ENCODE data around the gene DNM3.

Gene DNM3

DNA sequence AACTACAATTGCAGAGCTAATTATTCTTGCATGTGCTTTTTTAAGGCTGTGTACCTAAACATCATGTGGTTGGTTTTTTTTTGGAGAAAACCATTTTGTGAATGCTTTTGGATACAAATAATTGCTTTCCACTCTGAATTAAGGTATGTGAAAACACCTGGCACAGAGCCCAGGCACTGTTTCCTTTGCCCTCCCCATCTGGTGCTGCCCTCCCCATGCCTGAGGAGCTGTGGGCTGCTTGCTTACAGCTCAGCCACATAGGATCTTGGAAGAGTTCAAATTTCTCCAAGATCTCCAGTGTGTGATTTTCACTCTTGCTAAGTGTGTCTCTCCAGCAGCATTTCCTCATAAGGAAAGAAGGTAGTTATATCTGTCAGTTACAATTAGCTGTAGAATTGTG is 27.8 kb downstream of the DNM3 start:
- DNase-seq (ENCODE audit: low read depth) = no peak

DNA sequence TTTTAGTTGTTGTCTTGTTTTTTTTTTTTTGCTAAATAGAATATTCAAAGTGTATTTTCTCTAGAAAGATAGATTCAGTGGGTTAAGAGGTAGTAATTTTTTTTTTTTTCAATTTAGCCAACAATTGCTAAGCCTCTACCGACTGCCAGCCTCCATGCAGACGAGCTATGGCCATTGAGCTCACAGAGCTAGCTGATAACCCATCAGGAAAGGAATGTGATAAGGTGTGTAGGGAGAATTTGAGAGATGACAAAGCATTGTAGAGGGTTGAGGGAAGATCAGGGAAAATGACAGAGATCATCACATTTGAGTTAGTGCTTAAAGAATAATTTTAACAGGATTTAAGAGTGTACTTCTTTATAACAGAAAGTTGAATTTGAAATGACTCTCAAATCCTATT is 30.6 kb downstream of the DNM3 start:
- no peak for DNase-seq (ENCODE audit: low read depth)

DNA sequence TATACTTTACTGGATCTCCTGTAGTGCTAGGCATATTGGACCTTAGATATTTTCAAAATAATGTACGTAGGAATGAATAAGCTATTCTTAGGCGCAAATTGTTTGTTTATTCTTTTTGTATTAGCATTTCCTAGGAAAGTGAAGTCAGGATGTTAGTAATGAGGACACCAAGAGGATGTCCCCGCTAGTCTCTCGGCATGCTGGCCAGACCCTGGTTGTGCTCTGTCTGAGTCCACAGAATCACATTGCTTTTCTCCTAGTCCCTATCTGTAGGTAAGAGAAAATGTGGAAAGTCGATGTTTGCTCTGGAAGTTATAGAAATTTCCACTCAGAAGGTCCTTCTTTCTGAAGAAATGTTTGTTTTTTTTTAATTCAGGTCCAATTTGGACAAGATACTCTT is 31.1 kb downstream of the DNM3 start:
- no peak for DNase-seq (ENCODE audit: low read depth)

DNA sequence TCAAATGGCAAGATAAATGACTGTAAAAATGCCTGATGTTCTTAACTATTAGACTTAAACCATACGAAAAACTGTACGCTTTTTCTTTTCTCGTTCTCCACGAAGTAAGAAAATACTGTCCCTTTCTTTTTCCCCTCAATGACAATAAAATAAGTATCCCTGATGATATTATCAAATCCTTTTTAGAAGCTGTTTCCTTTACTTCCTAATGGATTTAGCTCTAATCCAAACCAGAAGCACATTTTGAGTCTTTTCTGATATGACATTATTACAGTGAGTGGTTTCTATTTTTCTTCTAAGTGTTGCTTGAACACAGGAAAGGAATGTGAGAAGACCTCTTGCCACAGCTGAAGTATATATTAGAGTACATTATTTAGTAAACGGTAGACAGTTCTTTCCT is 32.4 kb downstream of the DNM3 start:
- DNase-seq (ENCODE audit: low read depth) = no peak

DNA sequence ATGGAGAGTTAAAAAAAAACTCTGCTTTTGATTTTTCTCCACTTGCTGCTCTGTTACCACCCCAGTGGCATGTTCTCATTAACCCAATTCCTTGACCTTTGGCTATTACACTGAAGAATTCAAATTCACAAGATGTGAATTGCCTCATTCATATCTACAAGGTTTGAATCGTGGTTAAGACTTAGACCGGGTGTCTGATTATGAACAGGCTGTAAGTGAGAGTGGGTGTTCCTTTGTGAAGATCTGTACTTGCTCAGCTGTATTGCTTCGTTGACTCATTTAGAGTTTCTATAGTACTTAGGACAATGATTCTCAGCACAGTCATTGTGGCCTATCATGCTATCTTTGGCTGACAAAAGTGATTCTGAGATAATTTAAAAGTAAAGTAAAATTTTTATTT is 36.4 kb downstream of the DNM3 start:
- DNase-seq (ENCODE audit: low read depth) = no peak

DNA sequence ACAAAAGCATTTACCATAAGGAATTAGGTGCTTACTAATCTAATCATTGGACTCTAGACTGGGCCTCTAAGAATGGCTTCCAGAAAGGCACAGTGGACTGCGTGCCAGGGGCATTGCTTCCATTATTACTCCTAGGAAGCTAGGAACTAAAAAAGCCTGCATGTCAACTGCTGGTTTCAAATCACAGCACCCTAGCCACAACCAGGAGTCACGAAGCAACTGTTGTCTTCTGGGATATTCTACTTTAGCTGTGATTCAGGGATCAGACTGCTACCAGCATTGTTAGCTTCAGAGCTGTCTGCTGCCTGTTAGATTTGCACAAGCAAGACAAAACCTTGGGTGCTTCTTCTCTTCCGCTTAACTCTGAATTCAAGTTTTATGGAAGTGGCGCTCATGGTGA is 38.3 kb downstream of the DNM3 start:
- DNase-seq (ENCODE audit: low read depth) = no peak

DNA sequence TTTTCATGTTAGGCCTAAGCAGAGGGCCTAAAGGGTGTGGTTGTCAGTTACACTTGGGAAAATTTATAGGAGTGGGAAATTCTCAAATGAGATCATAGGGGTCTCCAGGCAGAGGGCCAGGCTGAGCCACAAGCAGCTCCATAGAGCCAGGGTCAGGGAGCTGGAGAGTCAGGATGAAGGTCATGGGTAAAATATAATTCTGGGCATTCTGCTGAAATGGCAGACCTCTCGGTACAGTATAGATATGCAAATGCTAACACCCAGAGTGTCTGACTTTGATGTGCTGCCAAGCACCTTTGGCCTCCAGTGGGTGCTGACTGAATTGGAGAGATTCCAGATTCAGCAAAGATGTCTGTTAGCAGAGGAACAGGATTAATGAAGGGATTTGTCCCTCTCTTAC is 40.1 kb downstream of the DNM3 start:
- DNase-seq (ENCODE audit: low read depth) = no peak

DNA sequence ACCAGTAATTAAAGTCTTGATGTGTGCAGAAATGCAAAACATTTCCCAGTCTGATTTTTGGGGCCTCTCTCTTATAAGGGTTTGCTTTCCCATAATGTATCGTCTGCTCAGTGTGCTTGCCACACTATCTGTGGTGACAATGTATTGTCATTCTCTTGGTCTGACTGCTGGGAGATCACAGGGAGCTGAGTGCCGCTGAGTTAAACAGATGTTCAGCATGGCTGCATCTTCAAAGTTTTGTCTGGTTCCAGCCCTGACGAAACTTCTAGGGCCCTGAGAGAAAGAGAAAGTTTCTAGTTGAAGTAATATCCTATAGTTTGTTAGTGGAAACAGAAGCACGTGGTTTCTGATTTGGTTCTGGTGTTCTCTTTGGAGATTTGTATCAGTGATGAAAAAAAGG is 42.6 kb downstream of the DNM3 start:
- no peak for DNase-seq (ENCODE audit: low read depth)

DNA sequence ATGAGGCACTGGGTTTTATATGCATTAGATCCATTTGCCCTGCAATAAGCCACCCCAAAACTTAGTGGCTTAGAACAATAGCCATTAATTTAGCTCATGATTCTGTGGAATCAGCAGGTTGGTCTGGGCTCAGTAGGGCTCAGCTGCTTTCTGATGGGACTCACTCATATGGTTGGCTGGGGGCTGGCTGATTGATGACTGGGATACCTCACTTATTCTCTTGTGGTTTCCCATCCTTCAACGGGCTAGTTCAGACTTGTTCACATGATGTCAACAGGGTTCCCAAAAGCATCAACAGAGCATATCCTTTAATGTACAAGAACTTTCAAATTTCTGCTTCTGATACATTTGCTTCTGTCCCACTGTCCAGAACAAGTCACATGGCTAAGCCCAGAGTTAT is 43.2 kb downstream of the DNM3 start:
- no peak for DNase-seq (ENCODE audit: low read depth)

DNA sequence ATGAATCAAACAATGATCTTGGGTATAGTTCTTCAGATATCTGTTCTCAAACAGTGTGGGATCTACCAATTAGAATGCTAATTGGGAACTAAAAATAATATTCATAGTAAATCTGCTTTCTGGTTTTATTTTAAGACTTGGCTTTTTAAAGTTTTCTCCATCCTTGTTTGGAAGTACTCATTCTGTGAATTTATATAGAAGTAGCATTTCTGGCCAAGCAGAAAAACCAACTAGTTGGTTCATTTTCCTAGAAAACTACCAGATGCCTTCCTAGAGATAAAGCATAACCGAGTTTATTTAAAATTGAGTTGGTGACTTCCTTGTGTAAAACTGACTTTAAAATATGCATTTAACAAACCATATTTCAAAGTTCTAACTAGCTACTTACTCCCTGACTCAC is 48.8 kb downstream of the DNM3 start:
- no peak for DNase-seq (ENCODE audit: low read depth)

DNA sequence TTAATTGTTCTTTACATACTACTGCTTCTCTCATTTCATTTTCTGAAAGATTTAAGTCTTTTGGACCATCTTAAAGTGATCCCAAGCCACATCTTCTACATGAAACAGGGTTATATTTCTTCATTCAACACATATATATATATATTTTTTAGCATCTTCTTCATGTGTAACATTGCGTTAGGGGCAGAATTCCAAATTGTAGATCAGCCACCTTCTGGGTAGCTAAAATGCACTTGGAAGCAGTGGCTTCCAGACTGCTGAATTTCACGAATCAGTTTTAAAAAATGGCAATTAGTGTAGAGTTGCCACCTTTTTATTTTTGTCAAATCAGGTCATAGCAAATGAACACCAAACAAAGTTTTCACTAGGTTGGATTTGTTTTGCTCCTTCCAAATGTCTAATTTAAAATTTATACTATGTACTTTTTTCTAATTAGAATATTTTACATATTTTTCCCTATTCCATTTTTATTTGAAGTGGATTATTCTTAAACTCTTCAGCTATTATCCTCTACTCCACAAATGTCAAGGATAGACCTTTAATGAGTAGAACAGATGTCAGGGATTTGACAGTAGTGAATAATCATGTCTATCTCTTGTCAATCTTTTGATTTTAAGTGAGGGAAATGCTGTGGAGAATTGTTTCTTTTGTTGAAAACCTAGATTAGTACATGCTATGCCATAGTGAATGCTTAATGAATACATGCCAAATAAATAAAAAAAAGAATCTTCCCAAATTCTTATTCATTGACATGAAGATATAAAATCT is 55.8 kb downstream of the DNM3 start:
- no peak for DNase-seq (ENCODE audit: low read depth)

DNA sequence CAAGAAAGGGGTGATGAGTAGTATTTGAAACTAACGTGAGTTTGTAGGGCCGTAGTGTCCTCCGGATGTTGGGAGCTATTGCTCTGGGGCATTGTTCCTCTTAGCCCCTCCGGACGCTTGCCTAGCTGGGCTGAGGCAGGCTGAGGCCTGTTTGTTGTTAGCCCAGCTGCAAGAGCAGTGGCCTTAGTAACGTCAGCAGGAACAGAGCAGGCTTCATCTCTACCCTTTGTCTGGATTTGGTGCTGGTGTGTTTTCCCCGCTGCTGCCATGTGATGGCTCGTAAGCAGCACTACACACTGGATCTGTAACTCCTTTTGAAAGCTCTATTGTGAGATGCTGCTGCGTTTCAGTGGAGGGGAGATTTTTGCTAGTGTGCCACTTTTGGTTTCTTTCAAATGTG is 57.6 kb downstream of the DNM3 start:
- no peak for DNase-seq (ENCODE audit: low read depth)

DNA sequence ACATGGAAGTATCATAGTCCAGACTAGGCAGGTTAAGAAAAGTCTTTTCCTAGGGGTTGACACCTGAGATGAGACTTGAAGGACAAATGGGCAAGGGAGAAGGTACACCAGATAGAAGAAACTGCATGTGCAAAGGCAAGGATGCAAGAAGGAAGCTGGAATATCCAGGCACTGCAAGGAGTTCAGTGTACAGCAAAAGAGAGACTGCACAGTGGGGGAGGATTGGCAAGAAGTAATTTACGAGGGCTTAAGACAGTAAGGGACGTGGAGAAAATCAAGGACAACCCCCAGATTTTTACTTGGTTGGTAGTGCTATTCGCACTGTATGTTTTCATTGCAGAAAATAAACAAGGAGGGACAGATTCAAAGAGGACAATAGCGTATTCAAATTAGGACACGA is 58.5 kb downstream of the DNM3 start:
- no peak for DNase-seq (ENCODE audit: low read depth)

DNA sequence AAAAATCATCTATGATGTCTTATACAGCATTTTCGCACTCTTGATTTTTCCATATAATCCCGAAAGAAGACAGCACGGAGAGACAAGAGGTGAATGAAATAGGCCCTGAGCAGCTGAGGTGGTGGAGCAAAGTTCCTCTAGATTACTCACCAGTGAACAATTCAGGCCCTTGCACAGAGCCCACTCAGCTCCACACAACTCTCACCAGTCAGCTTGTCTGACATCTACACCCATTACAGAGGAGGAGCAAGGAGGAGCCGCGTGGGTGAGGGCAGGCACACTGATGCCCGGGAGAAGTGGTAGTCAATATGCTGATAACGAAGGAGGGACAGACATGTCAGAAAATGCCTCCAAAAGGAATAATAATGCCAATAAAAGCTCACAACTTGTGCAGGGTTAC is 59.9 kb downstream of the DNM3 start:
- DNase-seq (ENCODE audit: low read depth) = no peak

DNA sequence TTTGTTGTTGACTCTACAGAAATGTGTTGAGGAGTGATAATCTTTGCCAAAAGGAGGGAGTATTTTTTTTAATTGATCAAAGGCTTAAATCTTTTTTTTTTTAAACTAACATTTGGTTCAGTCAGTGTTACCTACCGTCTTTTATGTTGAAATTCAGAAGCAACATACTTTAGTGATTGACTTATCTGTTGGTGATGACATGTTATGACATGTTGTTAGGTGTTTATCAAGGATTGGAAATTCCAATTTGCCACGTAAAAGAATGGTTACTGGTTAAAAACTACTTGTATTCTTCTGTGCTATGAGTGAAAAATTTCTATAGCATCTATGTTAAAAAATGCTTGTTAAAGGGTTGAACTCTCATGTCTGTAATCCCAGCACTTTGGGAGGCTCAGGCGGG is 61.2 kb downstream of the DNM3 start:
- no peak for DNase-seq (ENCODE audit: low read depth)

DNA sequence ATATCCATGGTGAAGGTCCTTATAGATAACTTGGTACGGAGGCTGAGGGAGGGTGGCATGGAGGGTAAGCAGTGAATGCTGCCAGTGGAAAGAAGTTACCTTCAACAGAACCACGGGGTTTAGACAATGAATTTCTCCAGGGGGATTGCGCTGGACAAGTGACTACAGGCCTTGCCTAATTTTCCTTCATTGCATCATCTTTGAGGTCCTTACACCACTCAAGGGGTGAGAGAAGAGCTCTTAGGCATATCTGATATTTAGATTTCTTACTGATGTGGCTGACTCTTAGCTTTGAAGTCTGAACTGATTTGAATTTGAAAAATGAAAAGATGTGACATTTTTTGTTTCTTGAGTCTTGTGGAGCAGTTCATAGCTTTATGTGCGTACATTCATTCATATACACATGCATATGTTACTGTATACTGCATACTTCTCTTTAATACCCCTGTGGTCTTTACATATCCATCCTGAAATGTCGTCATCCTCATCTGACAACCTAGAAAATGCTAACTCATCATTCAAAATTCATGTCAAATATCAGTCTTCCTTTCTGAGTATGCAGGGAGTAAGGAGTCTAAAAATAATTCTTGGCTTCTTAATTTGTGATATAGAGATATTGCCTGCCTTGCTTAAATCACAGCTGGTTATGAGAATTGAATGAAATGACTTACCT is 63.6 kb downstream of the DNM3 start:
- DNase-seq (ENCODE audit: low read depth) = no peak

DNA sequence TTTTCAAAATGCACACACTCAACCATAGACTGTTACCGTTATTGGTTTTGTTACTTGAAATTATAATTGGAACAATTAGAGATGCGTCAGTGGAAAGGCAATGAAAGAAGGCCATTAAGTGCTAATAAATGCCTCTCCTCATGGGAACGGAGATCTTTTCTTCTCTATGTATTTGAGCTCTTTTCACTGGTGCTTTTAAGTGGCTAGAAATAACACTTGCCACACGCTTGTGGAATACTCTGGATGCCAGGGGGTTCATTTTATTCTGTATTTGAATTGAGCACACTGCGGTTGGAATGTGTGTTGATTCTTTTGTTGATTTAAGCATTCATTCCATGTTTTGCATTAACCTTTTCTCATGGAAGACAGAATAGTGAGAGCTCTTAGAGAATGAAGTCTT is 68.4 kb downstream of the DNM3 start:
- no peak for DNase-seq (ENCODE audit: low read depth)

DNA sequence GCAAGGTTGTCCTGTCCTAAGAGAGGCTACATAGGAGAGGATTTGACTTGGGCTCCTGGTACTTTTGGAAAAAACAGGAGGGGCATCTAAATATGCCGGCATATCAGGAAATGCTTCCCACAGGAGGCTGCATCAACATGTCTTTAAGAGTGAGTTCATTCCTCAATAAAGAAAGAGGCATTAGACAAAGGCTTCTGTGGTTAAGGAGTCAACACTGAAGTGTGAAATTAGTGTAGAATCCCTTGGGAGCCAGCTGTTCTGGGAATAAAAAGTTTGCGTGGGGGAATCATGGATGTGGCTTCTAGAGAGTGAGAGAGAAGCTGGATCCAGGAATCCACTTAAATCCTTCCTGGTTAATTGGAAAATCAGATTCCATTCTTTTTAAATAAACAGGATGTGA is 69.5 kb downstream of the DNM3 start:
- DNase-seq (ENCODE audit: low read depth) = no peak

DNA sequence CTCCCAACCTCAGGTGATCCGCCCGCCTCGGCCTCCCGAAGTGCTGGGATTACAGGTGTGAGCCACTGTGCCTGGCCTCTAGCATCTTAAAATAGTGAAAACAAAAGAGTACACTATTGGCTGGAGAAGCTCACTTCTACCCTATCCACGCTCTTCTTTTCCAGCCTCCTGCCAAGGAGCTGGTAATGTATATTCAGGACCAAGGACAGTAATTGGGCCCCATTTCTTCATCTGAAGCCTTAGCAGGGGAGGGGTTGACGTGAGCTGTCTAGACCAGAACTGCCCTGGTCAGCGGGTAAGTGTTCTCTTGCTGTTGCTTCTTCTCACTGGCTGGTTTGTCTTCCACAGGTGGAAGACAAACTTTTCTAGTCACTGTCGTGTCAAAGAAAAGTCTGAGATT is 70.2 kb downstream of the DNM3 start:
- DNase-seq (ENCODE audit: low read depth) = no peak

DNA sequence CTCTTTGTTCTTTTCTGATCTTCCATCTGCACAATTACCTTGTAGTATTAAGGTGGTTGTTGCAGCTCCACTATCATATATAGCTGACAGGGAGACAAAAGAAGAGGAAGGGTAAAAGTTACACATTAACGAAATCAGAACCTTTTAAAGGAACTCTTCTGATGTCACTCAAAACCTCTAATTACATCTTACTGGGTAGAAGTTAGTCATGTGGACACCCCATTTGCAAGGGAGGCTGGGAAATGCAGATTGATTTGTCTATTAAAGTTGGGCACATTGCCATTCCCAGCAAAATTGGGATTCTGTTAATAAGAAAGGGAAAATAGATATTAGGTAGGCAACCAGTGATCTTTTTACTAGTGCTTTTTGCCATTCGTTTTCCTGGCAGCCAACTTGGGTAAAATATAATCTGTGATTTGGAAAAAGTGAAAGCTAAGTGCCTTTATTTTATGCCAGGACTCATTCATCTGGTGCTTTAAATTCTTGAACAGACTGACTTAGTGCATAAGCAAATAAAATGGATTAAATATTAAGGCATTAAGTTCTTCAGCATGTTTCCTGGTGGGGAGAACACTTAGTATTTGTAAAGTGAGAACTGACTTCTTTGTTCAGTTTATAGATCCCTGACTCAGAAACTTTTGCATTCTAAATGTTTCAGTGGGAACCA is 71.3 kb downstream of the DNM3 start:
- no peak for DNase-seq (ENCODE audit: low read depth)

DNA sequence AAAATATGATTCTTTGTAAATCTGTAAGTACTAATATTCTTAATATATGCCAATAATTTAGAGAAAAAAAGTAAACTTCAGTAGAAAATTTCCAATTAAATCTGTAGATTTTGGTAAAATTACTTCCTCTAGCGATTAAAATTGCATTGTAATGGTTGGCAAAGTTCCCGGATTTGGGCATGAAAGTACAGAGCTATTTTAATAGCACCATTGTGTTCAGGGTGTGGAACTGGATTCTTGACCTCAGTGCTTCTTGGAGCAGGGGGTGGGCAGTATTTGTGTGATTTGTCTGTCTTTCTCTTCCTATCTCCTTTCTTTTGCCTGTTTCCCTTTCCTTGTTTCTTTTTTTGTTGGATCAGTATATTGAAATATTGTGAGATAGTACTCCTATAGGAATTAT is 72.1 kb downstream of the DNM3 start:
- no peak for DNase-seq (ENCODE audit: low read depth)

DNA sequence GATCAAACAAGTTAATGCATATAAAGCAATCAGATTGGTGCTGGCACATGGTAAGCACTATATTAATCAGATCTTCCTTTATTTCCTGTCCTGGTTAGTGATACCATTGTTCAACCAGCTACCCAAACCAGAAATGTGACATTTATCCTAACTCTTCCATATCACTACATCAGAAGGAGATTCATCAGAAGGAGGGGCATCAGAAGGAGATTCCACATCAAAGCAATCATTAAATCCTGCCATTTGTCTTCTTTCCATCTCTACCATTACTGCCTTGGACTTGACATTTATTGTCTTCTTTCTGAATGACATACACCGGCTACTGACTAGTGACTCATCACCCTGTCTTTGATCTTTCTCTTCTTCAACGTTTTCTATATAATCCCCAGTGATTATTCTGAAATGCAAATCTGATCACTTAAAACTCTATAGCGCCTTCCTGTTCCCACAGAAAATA is 75.0 kb downstream of the DNM3 start:
- no peak for DNase-seq (ENCODE audit: low read depth)

DNA sequence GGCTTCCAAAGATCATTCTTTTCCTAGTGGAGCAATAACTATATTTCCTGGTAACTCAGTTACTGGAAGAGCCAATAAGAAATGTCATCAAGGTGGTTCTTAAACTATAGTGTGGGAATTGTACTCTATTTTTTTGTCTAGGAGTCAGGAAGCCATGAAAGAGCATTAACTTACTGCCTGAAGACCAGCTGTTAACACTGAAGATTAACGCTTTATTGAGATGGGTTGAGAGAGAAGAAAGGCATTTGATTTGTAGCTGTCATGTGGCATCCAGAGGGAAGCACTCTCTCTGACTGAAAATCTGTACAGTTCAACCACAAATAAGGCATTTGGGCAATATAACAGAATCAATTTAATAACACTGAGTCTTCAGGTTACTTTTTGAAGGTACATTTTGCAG is 76.0 kb downstream of the DNM3 start:
- no peak for DNase-seq (ENCODE audit: low read depth)

All from activated T-helper 9 cell treated with anti-CD3 and anti-CD28 coated beads, Interleukin-2, amount 50 U/mL, for 16 hours (primary cell).